Activated effector memory CD4-positive, alpha-beta T cell treated with anti-CD3 and anti-CD28 coated beads, Interleukin-2, amount 50 U/mL, for 16 hours (primary cell): ENCODE data around the gene FYN.
"Not testable (repeated sequence)": the region's sequence is repeated elsewhere in the genome, so short reads cannot be mapped to it uniquely, and the experiment has no call there.

Experiments
- DNase-seq: peaks from one replicate; pipeline ENCODE4 v3.0.0-alpha.2; 2020

The FYN gene

GRCh38 chr6:111873178-111874024 lies at the start of gene FYN:
Gene FYN, minus strand, starts transcription at chr6:111873452. Its CDS starts 153,401 bp downstream, at chr6:111720051.
- peak; percentile 100 for DNase-seq

DNA sequence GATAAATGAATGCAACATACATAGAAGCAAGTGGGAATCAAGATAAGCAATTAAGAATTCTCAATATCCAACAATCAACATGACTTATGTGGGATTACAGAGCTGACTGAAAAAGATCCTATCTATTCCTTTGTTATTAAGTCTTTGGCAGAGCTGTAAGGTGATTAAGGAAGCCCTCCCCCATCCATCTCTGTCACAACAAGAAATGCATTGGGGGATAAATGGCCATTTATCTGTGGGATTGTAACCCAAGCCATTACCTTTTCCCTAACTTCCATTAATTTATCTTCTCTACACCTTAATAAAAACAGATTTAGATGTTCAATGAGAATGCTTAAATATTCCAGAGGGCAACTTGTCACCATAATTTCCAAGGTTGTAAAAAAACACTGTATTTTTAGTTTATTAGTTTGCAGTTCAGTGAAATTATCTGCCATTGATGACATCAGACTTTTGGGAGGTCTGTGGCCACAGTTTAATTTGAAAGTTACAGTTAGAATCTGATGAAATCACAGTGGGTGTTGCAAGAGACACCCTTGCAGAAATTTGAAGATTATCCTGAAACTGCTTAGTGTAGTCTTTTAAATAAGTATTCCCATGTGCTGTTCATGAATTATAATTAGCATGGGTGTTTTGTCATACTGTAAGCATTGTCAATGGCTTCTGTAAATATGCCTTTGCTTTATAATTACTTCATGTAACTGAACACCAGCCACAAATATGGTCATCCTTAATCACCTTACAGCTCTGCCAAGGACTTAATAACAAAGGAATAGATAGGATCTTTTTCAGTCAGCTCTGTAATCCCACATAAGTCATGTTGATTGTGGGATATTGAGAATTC lies 49.4 kb upstream of the FYN start:
- no peak for DNase-seq

- no peak for DNase-seq
Measured at GRCh38 chr6:111921103-111921502, 47.9 kb upstream of the FYN start.

DNA sequence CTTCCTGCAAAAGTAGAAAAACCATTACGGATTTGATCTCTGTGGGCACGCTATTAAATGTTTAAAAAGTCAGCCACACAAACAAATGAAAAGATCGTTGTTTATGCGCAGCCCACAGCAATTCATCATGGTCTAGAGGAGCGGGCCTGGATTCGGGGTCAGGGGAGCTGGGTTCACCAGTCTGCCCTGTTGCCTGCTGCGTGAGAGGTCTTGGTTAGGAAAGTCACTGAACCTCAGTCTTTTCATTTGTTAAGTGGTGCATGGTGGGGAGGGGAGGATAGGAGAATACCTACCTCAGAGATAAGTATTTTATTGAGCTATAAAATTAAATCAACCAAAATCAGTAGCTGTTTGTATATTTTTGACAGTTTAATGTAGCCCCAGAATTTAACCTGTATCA lies 47.3 kb upstream of the FYN start:
- DNase-seq = no peak

GRCh38 chr6:111918825-111919224 lies 45.6 kb upstream of the FYN start:
- DNase-seq = no peak

GRCh38 chr6:111916747-111917146 lies 43.5 kb upstream of the FYN start:
- DNase-seq = no peak

DNA sequence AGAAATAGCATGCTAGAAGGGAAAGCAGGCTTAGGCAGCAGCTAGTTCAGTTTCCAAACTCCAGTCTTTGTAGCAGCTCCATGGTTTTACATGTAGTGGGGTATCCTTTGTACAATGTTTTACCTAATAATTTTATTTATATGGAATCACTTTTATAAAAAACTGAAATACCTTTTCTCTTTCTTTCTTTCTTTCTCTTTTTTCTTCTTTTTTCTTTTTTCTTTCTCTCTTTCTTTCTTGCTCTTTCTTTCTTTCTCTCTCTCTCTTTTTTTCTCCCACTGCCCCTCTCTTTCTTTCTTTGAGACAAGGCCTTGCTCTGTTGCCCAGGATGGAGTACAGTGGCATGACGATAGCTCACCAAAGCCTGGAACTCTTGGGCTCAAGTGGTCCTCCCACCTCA lies 41.4 kb upstream of the FYN start:
- DNase-seq = no peak

DNA sequence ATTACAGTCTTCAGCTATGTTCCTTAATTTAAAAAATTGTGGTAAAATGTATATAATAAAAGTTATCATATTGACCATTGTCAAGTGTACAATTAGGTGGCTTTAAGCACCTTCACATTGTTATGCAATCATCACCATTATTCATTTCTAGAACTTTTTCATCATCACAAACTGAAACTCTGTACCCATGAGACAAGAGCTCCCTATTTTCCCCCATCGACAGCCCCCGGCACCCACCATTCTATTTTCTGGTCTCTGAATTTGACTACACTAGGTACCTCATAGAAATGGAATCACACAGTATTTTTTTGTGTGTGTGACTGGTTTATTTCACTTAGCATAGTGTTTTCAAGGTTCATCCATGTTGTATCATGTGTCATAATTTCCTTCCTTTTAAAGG lies 39.7 kb upstream of the FYN start:
- no peak for DNase-seq

DNA sequence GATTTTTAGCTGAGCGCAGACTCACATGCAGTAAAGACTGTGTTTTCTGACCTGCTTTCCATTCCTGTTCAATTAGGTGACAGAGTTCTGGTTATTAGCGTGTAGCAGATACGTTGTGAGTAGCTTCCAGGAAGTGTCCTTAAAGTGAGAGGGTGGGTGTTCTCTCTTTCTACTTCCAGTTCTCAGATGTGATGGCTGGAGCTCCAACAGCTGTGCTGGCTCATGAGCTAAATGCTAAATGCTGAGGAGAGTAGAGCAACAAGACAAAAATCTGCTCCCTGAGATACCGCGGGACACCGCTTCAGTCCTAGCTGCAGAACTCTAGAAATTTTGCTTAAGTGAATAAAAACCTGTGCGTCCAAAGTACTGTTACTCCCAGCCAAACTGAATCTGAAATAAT lies 38.2 kb upstream of the FYN start:
- no peak for DNase-seq

GRCh38 chr6:111909238-111909637 lies 36.0 kb upstream of the FYN start:
- no peak for DNase-seq

DNA sequence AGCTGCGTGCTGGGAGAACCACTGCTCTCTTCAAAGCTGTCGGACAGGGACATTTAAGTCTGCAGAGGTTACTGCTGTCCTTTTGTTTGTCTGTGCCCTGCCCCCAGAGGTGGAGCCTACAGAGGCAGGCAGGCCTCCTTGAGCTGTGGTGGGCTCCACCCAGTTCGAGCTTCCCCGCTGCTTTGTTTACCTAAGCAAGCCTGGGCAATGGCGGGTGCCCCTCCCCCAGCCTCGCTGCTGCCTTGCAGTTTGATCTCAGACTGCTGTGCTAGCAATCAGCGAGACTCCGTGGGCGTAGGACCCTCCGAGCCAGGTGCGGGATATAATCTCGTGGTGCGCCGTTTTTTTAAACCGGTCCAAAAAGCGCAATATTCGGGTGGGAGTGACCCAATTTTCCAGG lies 35.1 kb upstream of the FYN start:
- DNase-seq = not testable (repeated sequence)

GRCh38 chr6:111900735-111901134 lies 27.5 kb upstream of the FYN start:
- DNase-seq = no peak

DNA sequence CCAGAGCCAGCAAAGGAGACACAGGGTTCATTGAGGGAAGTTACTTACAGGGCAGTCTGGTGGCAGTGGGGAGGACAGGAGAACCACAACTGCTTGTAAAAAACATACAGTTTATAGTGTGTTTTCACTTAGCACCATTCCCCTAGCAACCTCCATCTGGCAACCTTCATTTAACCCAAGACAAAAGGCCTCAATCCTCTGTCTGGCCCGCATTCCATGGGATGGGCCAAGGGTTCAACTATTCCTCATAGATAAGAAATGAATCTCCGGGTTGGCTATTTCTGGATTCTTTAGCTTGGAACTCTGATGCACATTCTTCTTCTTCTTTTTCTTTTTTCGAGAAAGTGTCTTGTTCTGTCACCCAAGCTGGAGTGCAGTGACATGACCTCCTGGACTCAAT lies 26.3 kb upstream of the FYN start:
- DNase-seq = no peak

DNA sequence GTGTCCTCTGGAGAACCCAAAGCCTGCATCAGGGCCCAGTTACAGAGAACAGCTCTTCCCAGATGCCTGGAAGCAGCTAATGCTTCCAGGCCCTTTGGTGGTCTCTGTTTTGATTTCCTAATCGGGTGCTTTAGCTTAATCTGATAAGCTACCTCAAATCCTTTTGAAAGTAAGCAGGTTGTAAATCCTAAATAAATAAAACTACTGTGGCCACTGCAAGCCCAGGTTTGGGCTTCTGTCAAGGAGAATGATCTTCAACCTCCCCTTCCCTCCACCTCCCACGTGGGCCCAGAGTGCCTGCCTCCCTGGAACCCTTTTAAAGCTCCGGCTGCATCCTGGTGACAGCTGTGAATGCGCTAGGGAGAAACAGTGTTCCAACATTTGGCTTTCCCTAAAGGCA lies 25.2 kb upstream of the FYN start:
- no peak for DNase-seq

DNA sequence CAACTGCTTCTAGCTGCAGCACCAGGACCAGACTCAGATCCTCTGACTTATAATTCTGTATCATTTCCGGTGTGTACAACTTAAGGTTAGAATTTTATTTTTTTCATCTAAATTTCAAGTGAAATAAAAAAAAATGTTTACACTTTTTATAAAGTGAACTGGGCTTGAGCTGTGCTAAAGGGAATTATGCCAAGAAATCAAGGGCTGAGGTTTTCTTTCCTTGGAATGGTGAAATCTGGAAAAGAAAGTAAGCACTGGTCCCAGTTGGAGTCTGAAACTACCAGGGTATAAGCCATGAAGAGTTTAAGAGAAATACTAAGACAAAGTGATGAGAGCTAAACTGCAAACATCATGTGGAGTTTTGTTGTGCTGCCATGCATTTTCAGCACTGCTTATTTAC lies 21.7 kb upstream of the FYN start:
- DNase-seq = no peak

DNA sequence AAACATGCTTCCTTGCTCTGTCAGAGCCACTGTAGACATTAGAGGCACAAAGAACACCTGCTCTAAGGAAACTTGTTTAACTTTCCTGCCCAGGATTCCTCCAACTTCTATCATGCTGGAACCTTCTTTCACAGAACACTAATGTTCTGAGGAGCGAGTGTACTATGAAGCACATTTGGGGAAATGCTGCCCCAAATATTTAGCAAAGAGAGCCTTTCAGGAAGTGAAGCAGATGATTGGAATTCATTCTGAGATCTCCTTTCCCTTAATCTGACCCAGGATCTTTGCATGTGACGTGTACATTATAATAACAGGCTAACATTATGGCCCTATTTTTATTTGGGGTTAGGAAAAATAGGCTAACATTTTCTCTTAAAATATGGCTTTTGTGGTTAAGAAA lies 21.0 kb upstream of the FYN start:
- no peak for DNase-seq

GRCh38 chr6:111892431-111892830 lies 19.2 kb upstream of the FYN start:
- no peak for DNase-seq

- DNase-seq = no peak
Measured at GRCh38 chr6:111890988-111891387, 17.7 kb upstream of the FYN start.

- DNase-seq = no peak
Measured at GRCh38 chr6:111888928-111889695, 15.9 kb upstream of the FYN start.

GRCh38 chr6:111886793-111887192 lies 13.5 kb upstream of the FYN start:
- DNase-seq = not testable (repeated sequence)

DNA sequence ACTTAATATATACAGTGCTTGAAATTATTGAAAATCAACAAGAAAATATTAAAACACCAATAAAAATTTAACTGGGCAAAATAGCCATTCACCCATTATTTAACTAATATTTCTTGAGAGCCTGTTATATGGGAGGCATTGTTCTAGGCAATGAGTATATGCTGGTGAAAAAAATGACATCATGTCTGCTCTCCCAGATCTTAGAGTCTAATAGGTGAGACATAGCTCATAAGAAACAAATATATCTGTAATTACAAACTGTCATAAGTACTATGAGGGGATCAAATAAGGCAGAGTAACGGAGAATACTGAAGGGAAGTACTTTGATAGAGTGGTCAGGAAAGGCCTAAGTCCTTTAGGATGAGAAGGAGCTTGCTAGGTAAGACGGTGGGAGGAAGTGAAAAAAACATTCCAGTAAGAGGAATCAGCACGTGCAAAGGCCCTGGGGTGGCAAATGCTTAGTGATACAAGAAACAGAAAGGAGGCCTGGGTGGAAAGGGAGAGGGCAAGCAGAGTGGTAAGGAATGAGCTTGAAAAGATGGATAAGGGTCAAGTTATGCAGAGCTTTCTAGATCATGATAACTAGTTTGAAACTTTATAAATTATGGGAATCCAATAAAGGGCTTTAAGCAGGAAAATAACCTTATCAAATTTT lies 12.2 kb upstream of the FYN start:
- no peak for DNase-seq

- DNase-seq = no peak
Measured at GRCh38 chr6:111884068-111884467, 10.8 kb upstream of the FYN start.
